ENCODE measurements around the gene NUAK1.

Gene NUAK1

GRCh38 chr12:106084014-106084671 lies 54.6 kb downstream of the NUAK1 start:
- Histone ChIP-seq H3K4me3 (replicated peaks; ENCODE audit: insufficient read depth, low read length) (no peak overlapping the region), H3K27ac (replicated peaks) (no peak overlapping the region), H3K27me3 (ENCODE audit: insufficient read depth, poor library complexity, severe bottlenecking) (no peaks in the 10 kb centered on the region)
- DNase-seq (ENCODE audit: low read depth in 1 of 2, low spot score in 1 of 2), result no peak
- TF ChIP-seq CTCF (IDR thresholded peaks at IDR 0.05; ENCODE audit: insufficient read depth, low read length) (no peak), POLR2AphosphoS5 (IDR thresholded peaks at IDR 0.05; ENCODE audit: low read depth) (no peak), REST (IDR thresholded peaks at IDR 0.05; ENCODE audit: insufficient replicate concordance, low read depth) (no peak), SPI1 (IDR thresholded peaks at IDR 0.05; ENCODE audit: borderline replicate concordance, low read depth) (no peak)

GRCh38 chr12:106082216-106083175 lies 56.3 kb downstream of the NUAK1 start:
- no peak for DNase-seq (ENCODE audit: low read depth in 1 of 2, low spot score in 1 of 2)
- H3K27me3 ChIP-seq (ENCODE audit: insufficient read depth, poor library complexity, severe bottlenecking), result no peaks in the 10 kb centered on the region
- no peak overlapping the region for H3K4me3 ChIP-seq (replicated peaks; ENCODE audit: insufficient read depth, low read length)
- TF ChIP-seq SPI1 (IDR thresholded peaks at IDR 0.05; ENCODE audit: borderline replicate concordance, low read depth) (no peak), POLR2AphosphoS5 (IDR thresholded peaks at IDR 0.05; ENCODE audit: low read depth) (no peak), REST (IDR thresholded peaks at IDR 0.05; ENCODE audit: insufficient replicate concordance, low read depth) (no peak), GABPA (IDR thresholded peaks at IDR 0.05; ENCODE audit: low read depth) (no peak)
- no peak overlapping the region for H3K27ac ChIP-seq (replicated peaks)

- Histone ChIP-seq H3K4me3 (replicated peaks; ENCODE audit: insufficient read depth, low read length) (no peak overlapping the region), H3K27ac (replicated peaks) (no peak overlapping the region), H3K27me3 (ENCODE audit: insufficient read depth, poor library complexity, severe bottlenecking) (no peaks in the 10 kb centered on the region)
- TF ChIP-seq CTCF (IDR thresholded peaks at IDR 0.05; ENCODE audit: insufficient read depth, low read length), result no peak
- no peak for TF ChIP-seq SPI1 (IDR thresholded peaks at IDR 0.05; ENCODE audit: borderline replicate concordance, low read depth)
- no peak for DNase-seq (ENCODE audit: low read depth in 1 of 2, low spot score in 1 of 2)
These were observed 57.1 kb downstream of the NUAK1 start for GRCh38 chr12:106081606-106082005.

- TF ChIP-seq POLR2AphosphoS5 (IDR thresholded peaks at IDR 0.05; ENCODE audit: low read depth) (no peak), CTCF (IDR thresholded peaks at IDR 0.05; ENCODE audit: insufficient read depth, low read length) (no peak), REST (IDR thresholded peaks at IDR 0.05; ENCODE audit: insufficient replicate concordance, low read depth) (no peak), SPI1 (IDR thresholded peaks at IDR 0.05; ENCODE audit: borderline replicate concordance, low read depth) (no peak), GABPA (IDR thresholded peaks at IDR 0.05; ENCODE audit: low read depth) (no peak)
- Histone ChIP-seq H3K27ac (replicated peaks) (no peak overlapping the region), H3K27me3 (ENCODE audit: insufficient read depth, poor library complexity, severe bottlenecking) (no peaks in the 10 kb centered on the region), H3K4me3 (replicated peaks; ENCODE audit: insufficient read depth, low read length) (no peak overlapping the region)
- DNase-seq (ENCODE audit: low read depth in 1 of 2, low spot score in 1 of 2), result no peak
These were observed 58.0 kb downstream of the NUAK1 start for GRCh38 chr12:106080791-106081170.
